Anterior cingulate cortex (tissue), 58 donors: ENCODE data around the gene CHMP1A.
"Not testable (repeated sequence)": the region's sequence is repeated elsewhere in the genome, so short reads cannot be mapped to it uniquely, and the experiment has no call there.

Experiments used
- DNase-seq, 58 donors: peaks; one replicate each; lab custom pipeline; 2025; lab: John Stamatoyannopoulos, UW

Gene CHMP1A

DNA sequence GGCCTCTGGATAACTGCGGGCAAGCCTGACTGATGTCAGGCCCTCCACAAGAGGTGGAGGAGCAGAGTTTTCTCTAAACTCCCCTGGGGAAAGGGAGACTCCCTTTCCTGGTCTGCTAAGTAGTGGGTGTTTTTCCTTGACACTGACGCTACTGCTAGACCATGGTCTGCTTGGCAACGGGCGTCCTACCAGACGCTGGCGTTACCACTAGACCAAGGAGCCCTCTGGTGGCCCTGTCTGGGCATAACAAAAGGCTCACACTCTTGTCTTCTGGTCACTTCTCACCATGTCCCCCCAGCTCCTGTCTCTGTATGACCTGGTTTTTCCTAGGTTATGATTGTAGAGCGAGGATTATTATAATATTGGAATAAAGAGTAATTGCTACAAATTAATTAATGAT, 9.5 kb upstream of the CHMP1A start:
- DNase-seq, result peak in 18 of 58 donors; percentile 2 to 66 (median 29)

DNA sequence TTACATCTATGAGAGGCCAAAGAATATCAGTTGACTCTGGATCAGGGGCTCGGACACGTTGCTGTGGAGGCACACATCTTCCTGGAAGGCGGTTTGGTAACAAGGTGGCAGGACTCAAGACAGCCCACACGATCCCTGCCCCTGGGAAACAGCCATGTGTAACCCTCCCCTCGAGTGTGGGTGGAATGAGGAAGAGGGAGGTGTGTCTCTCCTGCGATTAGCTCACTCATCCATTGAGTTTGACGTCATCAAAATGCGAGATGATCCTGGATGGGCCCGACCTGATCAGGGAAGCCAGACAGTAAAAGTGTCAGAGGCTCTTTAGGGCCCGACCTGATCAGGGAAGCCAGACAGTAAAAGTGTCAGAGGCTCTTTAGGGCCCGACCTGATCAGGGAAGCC, 6.7 kb upstream of the CHMP1A start:
- not testable (repeated sequence) for DNase-seq

GRCh38 chr16:89661215-89661614, 3.7 kb upstream of the CHMP1A start:
- no peak for DNase-seq

GRCh38 chr16:89660146-89660545, 2.6 kb upstream of the CHMP1A start:
- DNase-seq, result peak in 1 of 58 donors; percentile 12

- DNase-seq, result no peak
Observed at GRCh38 chr16:89658221-89658879, 842 bp upstream of the CHMP1A start.

GRCh38 chr16:89656435-89657121, 930 bp downstream of the CHMP1A start:
- DNase-seq, result no peak

DNA sequence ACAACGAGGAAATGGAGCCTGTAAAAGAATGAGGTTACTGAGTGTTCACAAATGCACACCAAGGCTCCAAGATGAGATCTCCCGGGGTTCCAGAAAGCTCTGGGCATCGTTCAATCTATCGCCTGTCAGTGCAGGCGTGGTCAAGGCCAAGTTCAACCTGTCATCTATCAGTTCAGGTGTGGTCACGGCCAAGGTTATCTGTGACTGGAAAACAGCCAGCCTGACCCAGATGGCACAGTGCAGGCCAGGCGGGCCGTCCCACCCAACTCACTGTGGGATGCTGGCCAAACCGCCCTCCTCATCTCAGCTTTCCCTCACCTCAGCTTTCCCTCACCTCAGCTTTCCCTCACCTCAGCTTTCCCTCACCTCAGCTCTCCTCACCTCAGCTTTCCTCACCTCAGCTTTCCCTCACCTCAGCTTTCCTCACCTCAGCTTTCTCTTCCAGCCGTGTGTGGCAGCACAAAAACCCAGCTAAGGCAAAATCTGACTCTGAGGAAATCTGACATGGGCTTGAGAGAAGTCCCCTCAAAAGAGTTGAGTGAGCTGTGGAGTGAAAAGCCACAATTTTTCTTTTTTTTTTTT, 2.4 kb downstream of the CHMP1A start:
- DNase-seq, result no peak

DNA sequence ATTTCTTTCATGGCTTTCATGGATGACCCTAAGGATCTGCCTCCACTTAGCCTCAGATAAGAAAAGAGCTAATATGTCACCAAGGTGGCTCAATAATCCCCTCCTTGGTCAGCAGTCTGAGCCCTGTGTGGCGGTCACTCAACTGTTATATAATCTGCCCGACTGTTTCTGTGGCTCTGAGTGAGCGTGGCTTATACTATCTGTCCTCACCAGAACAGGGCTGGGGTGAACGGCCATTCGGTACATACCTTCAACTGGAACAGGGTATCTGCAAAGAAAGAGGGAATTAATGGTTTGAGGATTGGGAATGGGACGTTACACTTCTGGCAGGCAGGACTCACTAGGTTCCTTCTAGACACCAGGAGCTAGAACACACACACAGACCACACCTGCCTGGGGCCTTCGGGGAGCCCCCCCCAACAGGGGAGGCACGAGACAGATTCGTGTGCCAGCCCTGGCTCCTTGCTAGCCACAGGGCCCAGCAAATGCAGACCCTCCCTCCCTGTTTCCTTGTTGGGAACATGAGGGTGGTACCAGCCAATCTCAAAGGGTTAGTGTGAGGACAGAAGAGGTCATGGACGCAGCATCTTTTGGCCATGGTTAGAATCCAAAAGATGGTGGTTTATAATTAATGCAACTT, 3.7 kb downstream of the CHMP1A start:
- no peak for DNase-seq

DNA sequence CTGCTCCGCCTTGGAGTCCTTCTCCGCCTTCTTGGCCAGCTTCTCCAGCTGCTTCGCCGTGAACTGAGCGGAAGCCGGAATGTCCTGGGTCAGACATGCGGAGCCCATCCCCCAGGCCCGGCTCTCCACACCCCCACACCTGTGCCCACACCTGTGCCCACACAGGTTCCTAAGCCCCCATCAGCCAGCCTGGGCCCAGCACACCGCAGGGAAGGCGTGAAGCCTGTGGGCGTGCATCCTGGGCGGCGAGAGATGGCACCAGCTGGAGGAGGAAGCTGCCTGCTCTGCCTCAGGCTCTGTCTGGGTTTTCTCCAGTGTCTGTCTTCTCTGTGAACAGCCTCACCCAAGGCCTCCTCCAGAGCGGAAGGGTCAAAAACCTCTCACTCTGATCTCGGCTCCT, 5.9 kb downstream of the CHMP1A start:
- peak in 9 of 58 donors; percentile 9 to 35 (median 17) for DNase-seq

DNA sequence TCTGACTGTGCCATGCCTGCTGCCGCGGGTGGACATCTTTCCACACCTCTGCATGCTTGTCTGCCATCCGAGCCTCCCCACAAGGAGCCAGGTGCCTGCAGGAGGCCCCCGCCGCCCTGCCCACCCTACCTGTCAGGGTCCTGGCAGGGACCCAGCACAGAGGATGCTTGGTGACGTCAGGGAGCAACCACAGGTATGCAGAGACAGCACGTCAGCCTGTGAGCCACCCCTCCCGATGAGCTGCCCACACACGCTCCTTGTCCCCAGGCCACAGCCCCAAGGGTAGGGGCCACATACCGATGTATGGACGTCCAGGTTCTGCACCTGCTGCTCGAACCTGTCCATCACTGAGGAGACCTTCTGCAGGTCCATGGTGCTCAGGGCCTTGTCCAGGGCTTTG, 10.6 kb downstream of the CHMP1A start:
- no peak for DNase-seq

DNA sequence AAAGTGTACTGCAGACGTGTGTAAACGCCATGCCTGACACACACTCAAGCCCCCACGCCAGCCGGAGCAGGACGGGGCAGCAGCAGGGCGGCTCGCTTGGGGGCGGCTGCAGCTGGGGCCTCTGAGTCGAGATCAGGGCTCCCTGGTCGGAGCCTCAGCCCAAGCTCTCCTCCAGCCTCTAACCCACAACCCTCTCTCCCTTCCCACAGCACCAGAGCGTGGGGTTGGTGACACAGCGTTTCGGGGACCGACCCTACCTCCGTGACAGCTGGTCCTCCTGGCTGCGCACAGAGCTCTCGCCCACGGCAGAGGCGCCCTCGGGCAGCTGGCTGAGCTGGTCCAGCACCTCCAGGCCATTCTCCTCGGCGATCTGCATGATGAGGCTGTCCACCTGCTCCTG, 11.2 kb downstream of the CHMP1A start:
- no peak for DNase-seq

- no peak for DNase-seq
Observed at GRCh38 chr16:89645122-89645521, 12.4 kb downstream of the CHMP1A start.

GRCh38 chr16:89643769-89644300, 13.7 kb downstream of the CHMP1A start:
- no peak for DNase-seq

GRCh38 chr16:89642574-89642973, 14.9 kb downstream of the CHMP1A start:
- no peak for DNase-seq

- no peak for DNase-seq
Observed at GRCh38 chr16:89641458-89642119, 15.9 kb downstream of the CHMP1A start.

DNA sequence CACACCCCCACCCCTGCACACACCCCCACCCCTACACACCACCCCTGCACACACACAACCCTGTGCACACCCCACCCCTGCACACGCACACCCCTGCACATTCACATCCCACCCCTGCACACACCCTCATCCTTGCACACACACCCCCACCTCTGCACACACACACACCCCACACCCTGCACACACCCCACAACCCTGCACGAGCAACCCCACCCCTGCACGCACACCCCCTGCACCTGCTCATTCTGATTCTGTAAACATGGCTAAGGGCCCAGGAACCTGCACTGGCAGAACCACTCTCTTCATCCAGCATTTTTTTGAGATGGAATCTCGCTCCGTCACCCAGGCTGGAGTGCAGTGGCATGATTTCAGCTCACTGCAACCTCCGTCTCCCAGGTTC, 18.1 kb downstream of the CHMP1A start:
- DNase-seq, result no peak

- no peak for DNase-seq
Observed at GRCh38 chr16:89638455-89638854, 19.1 kb downstream of the CHMP1A start.

DNA sequence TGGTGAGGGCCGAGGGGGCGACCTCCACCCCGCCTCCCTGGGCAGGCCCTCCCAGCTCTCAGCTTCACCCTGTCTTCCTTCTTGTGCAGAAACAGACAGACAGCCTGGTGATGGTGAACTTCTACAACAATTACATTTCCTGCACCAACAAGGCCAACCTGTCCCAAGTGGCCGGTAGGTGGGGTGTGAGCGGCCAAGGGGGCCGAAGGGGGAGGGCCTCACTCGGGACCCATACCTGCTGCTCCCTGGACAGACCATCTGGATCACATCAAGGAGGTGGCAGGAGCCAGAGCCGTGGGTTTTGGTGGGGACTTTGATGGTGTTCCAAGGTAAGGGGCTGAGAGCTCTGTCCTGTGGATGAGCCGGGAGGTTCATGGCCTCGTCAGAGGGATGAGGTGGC, 20.1 kb downstream of the CHMP1A start:
- DNase-seq, result no peak

DNA sequence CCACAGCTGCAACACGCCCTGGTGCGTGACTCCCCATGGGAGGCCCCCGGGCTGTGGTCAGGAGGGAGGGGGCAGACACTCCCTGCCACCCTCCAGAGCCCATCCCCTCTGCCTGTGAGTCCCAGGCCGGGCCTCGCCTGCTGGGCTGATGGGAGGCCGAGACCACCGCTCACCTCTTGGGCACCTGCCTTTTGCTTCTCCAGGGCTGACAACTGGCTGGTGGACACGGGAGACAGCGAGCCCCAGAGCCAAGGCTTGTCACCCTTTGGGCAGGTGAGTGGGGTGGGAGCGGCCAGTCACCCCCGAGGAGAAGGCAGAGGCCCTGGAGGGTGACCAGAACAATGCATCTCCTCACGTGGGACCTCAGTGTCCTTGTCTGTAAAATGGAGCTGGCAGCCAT, 20.8 kb downstream of the CHMP1A start:
- no peak for DNase-seq
